HG03095 (cell line): ENCODE measurements around the gene AGAP3.

Experiments
- ATAC-seq: cut with Tn5 transposase; IDR thresholded peaks from one replicate; pipeline ENCODE4 v1.9.1; 2021; ENCODE audit warnings: moderate library complexity; ENCODE audit not compliant: unreplicated experiment

The AGAP3 gene

GRCh38 chr7:151087245-151088018, 1.2 kb downstream of the AGAP3 start:
- ATAC-seq, result peak; percentile 24

DNA sequence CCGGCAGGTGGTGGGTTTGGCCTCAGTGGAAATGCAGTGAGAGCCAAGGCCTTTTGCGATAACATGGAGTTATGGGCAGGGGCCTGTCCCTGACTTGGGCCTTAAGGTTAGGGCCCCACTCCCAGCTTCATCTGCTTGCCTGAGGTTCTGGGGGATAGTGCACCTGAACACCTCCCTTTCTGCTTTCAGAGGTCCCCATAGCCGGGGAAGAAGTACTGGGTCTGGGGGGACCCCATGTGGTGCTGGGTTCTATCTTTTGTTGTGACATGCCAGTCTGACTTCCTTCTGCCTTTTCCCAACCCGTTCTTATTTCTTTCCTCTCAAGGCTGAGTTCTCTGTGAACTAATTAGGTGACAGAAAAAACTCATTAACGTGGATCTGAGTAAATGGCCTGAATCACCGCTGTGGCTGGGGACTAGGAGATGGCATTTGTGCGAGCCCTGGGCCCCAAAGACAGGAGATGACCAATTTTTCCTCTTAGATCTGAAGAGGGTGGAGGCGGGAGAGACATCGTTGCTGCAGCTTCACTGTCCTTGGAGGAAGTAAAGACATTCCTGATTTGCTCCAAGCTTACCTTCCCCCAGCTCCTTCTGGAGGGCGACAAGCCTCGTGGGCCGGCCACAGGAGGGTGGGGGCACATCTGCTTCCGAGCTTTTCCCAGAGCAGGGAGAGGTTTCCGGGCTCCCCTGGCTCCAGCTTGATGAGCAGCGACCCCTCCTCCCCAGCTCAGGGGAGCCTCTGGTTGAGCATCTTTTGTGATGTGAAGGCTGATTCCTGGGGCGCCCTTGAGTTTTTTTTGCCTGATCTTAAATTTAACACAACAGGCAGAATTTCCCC, 2.0 kb downstream of the AGAP3 start:
- ATAC-seq, result no peak

DNA sequence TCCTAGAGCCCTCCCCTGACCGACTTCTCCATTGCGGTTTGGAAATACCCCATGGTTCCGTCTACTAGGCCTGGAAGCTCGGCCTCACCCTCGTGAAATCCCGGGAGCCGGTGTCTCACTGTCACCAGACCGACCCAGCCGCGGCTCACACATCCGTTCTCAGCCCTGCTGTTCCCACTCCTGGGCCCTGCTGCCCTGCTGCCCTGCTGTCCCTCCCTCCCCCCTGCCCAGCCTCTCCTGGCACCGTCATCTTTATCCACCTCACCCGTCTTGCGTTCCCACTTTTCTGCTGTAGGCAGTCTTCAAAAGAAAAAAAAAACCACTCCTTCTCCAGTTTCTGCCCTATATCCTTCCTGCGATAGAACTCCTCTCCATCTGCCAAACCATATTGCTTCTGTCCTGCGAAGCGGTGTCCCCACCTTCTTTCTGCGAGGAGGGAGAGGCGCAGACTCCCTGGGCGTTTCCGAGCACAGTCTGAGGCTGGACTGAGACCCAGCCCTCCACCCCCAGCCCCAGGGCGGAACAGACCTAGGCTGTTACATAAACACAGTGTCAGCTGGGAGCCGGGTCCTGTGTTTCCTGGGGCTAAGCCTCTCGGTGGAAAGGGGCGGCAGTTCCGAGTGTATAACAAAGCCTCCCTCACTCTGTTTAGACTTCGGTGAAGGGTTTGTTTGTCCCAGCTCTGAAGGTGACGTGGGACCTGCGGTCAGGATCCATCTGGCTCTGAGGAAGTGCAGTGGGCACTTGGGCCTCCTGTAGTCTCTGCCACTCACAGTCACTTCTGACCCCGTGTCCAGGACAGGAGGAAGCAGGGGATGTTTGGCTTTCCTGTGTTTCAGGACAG, 2.8 kb downstream of the AGAP3 start:
- ATAC-seq, result no peak

GRCh38 chr7:151089893-151090730, 3.8 kb downstream of the AGAP3 start:
- ATAC-seq, result no peak

DNA sequence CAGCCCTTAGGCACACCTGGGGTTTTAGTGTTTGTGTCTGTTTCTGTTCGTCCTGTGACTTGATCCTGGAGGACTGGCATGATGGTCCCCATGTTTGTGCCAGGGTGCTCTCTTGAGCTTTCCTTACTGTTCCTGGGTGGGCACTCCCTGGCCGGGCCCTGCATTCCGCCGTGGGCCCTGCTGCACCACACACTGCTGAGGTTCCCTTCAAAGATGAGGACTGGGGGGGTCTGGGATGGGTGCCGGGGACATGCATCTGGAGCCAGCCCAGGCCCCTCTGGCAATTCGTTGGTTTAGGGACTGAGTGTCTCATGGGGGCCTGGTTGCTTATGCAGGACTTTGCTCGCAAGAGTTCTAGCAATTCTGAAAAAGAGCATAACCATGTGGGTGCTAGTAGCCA, 4.7 kb downstream of the AGAP3 start:
- ATAC-seq, result no peak

DNA sequence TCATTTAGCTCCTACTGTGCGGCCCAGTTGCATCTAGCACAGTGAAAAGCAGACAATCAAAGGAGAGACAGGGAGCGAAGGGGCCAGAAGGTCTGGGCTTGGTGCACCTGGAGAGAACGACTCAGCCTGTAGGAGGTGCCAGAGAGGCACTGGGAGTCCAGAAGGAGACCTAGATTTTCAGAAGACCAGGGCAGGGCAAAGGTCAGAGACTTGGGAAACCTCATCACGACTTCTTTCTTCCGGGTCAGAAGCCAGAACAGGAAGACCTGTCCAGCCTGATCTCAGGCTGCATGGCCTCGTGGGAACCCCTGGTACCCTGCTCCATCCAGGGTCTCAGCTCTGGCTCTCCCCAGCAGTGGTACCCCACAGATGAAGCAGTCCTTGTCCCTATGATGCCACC, 5.2 kb downstream of the AGAP3 start:
- no peak for ATAC-seq

- no peak for ATAC-seq
Measured at GRCh38 chr7:151091988-151092387, 5.7 kb downstream of the AGAP3 start.

DNA sequence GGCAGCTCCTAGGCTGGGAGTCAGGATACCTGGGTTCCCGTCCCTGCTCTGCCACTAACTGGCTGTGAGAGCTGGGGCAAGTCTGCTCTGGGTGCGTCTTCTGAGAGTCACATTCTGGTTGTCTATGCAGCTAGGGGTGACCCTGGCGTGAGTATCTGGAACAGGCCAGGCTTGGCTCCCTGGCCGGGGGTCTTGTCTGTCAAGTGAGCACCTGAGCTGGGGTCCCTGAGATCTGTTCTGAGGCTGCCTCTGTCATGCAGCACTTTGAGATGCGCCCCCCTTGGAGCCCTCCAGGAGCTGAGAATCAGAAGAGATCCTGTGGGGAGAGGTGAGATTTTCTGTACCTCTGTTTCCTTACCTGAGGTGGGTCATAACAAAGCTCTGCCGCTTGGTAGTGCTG, 7.5 kb downstream of the AGAP3 start:
- no peak for ATAC-seq

GRCh38 chr7:151094675-151095074, 8.4 kb downstream of the AGAP3 start:
- ATAC-seq, result no peak

- ATAC-seq, result no peak
Measured at GRCh38 chr7:151095123-151095797, 9.0 kb downstream of the AGAP3 start.

- no peak for ATAC-seq
Measured at GRCh38 chr7:151095828-151096475, 9.7 kb downstream of the AGAP3 start.

- ATAC-seq, result no peak
Measured at GRCh38 chr7:151099486-151100211, 13.4 kb downstream of the AGAP3 start.

DNA sequence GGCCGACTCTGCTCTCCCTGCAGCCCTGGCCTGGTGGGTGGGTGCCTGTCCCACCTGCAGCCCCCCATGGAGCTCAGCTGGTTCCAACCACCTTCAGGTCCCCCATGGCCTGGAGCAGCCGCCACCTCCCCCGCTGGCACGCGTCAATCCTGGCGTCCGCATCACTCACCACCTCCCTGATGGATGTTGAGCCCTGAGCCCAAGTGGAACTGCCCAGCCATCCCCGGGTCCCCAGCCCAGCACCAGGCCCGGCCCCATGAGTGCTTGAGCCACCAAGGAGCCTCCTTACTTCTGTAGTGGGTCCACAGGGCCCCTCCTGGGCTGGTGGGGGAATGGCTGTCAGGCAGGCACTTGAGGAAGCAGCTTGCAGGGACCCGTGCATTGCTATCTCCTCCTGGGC, 14.6 kb downstream of the AGAP3 start:
- ATAC-seq, result no peak

DNA sequence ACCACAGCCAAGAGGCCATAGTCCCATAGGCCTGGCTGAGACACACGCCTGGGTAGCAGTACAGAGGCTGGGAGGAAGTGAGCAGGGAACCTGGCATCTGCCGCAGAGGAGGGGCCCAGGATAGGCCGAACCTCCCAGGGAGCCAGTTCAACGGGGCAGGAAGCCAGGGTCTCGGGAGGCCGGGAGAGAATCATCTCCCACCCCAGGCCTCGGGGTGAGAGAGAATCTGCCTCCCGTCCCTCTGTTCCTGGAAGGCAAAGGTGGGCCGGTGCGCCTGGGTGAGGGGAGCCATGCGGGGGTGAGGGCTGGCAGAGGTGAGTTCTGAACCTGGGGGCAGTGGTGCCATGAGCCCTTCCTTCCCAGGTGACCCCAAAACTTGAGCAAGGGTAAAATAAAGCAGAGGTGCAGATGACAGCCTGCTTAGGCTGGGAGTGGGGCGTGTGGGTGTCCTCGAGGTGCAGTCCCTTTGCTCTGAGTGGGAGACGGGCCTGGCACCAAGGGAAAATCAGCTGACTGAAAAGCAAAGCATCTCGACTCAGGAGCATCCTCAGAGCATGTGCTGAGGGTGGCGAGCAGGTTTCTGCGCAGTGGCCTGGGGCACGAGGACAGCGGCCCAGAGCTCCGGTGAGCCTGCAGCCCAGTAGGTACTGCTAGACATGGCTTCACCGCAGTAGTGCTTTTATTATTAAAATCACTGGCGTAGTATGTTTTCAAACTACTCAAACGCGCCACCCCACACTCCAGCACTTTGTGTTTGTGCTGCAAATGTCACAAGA, 15.5 kb downstream of the AGAP3 start:
- no peak for ATAC-seq

GRCh38 chr7:151102991-151103390, 16.7 kb downstream of the AGAP3 start:
- no peak for ATAC-seq

GRCh38 chr7:151103973-151104372, 17.7 kb downstream of the AGAP3 start:
- ATAC-seq, result no peak

GRCh38 chr7:151104411-151105235, 18.3 kb downstream of the AGAP3 start:
- no peak for ATAC-seq
